Measurements from ENCODE around the gene DGCR2. TPM values are rescaled to one million over a fixed set of nuclear protein-coding genes. Genes with fewer than 3 reads are reported as not detected.
A peak's percentile ranks its signal among the peaks of the same experiment; 100 is the strongest.

Gene DGCR2
- total RNA-seq, 1 experiment from 2014 or later = 41.1 TPM

- BruUV-seq (replicated peaks) = no TSS peak
- DNase-seq (ENCODE audit: low spot score) = no peak
- CTCF ChIA-PET = no interaction called here
Measured at GRCh38 chr22:19090183-19090582, 32.0 kb downstream of the DGCR2 start.

GRCh38 chr22:19088866-19089595 is 33.2 kb downstream of the DGCR2 start:
- peaks cover 14% of the 10 kb centered on the region for H3K4me1 ChIP-seq (ENCODE audit: insufficient read depth, low read length, poor library complexity, severe bottlenecking)
- no peaks in the 10 kb centered on the region for H3K36me3 ChIP-seq (ENCODE audit: insufficient read depth, low read length, poor library complexity, severe bottlenecking)
- no peaks in the 10 kb centered on the region for H3K9me3 ChIP-seq (ENCODE audit: low read depth, low read length, poor library complexity, severe bottlenecking)
- no peak overlapping the region for H3K4me3 ChIP-seq (ENCODE audit: low read depth, low read length, poor library complexity, severe bottlenecking)
- no peak overlapping the region for H3K27ac ChIP-seq (ENCODE audit: low read depth, low read length, poor library complexity, severe bottlenecking)
- CTCF ChIA-PET = no interaction called here
- TF ChIP-seq CTCF (conservative IDR thresholded peaks at IDR 0.05; ENCODE audit: low read depth, low read length) (no peak), EZH2 (IDR thresholded peaks at IDR 0.05; ENCODE audit: borderline replicate concordance, low read depth, low read length, poor library complexity, severe bottlenecking) (no peak)
- H3K27me3 ChIP-seq (replicated peaks; ENCODE audit: insufficient read depth, low read depth, low read length, poor library complexity) = no peaks in the 10 kb centered on the region
- intact Hi-C loops (cut with micrococcal nuclease; ENCODE audit: unreplicated experiment) = no loop called here
- BruUV-seq (replicated peaks) = no TSS peak
- DNase-seq (ENCODE audit: low spot score) = no peak
- POLR2A ChIA-PET (ENCODE audit: low non-redundant PET) = no interaction called here

More at GRCh38 chr22:19090183-19090582, 32.0 kb downstream of the DGCR2 start:
- H3K4me3 ChIP-seq (ENCODE audit: low read depth, low read length, poor library complexity, severe bottlenecking) = no peak overlapping the region
- intact Hi-C loops (cut with micrococcal nuclease; ENCODE audit: unreplicated experiment) = no loop called here
- POLR2A ChIA-PET (ENCODE audit: low non-redundant PET) = no interaction called here
- H3K27me3 ChIP-seq (replicated peaks; ENCODE audit: insufficient read depth, low read depth, low read length, poor library complexity) = no peaks in the 10 kb centered on the region
- no peaks in the 10 kb centered on the region for H3K9me3 ChIP-seq (ENCODE audit: low read depth, low read length, poor library complexity, severe bottlenecking)
- H3K36me3 ChIP-seq (ENCODE audit: insufficient read depth, low read length, poor library complexity, severe bottlenecking) = no peaks in the 10 kb centered on the region
- no peak overlapping the region for H3K27ac ChIP-seq (ENCODE audit: low read depth, low read length, poor library complexity, severe bottlenecking)
- no peak for TF ChIP-seq CTCF (conservative IDR thresholded peaks at IDR 0.05; ENCODE audit: low read depth, low read length)
- no peak for TF ChIP-seq EZH2 (IDR thresholded peaks at IDR 0.05; ENCODE audit: borderline replicate concordance, low read depth, low read length, poor library complexity, severe bottlenecking)
- peaks cover 14% of the 10 kb centered on the region for H3K4me1 ChIP-seq (ENCODE audit: insufficient read depth, low read length, poor library complexity, severe bottlenecking)

- POLR2A ChIA-PET (ENCODE audit: low non-redundant PET) = no interaction called here
- H3K27me3 ChIP-seq (replicated peaks; ENCODE audit: insufficient read depth, low read depth, low read length, poor library complexity) = no peaks in the 10 kb centered on the region
- H3K4me3 ChIP-seq (ENCODE audit: low read depth, low read length, poor library complexity, severe bottlenecking) = no peak overlapping the region
- H3K27ac ChIP-seq (ENCODE audit: low read depth, low read length, poor library complexity, severe bottlenecking) = no peak overlapping the region
- peaks cover 14% of the 10 kb centered on the region for H3K4me1 ChIP-seq (ENCODE audit: insufficient read depth, low read length, poor library complexity, severe bottlenecking)
- CTCF ChIA-PET = no interaction called here
- no peak for TF ChIP-seq EZH2 (IDR thresholded peaks at IDR 0.05; ENCODE audit: borderline replicate concordance, low read depth, low read length, poor library complexity, severe bottlenecking)
- BruUV-seq (replicated peaks) = no TSS peak
- intact Hi-C loops (cut with micrococcal nuclease; ENCODE audit: unreplicated experiment) = no loop called here
- no peak for DNase-seq (ENCODE audit: low spot score)
- no peaks in the 10 kb centered on the region for H3K36me3 ChIP-seq (ENCODE audit: insufficient read depth, low read length, poor library complexity, severe bottlenecking)
- H3K9me3 ChIP-seq (ENCODE audit: low read depth, low read length, poor library complexity, severe bottlenecking) = no peaks in the 10 kb centered on the region
Measured at GRCh38 chr22:19086896-19087295, 35.3 kb downstream of the DGCR2 start.

- no TSS peak for BruUV-seq (replicated peaks)
- TF ChIP-seq EZH2 (IDR thresholded peaks at IDR 0.05; ENCODE audit: borderline replicate concordance, low read depth, low read length, poor library complexity, severe bottlenecking) (no peak), CTCF (conservative IDR thresholded peaks at IDR 0.05; ENCODE audit: low read depth, low read length) (no peak)
- peaks cover 14% of the 10 kb centered on the region for H3K4me1 ChIP-seq (ENCODE audit: insufficient read depth, low read length, poor library complexity, severe bottlenecking)
- peak overlapping the region; percentile 42 for H3K27ac ChIP-seq (ENCODE audit: low read depth, low read length, poor library complexity, severe bottlenecking)
- DNase-seq (ENCODE audit: low spot score) = no peak
- no peaks in the 10 kb centered on the region for H3K27me3 ChIP-seq (replicated peaks; ENCODE audit: insufficient read depth, low read depth, low read length, poor library complexity)
- CTCF ChIA-PET = no interaction called here
- POLR2A ChIA-PET (ENCODE audit: low non-redundant PET) = no interaction called here
- no peaks in the 10 kb centered on the region for H3K9me3 ChIP-seq (ENCODE audit: low read depth, low read length, poor library complexity, severe bottlenecking)
- intact Hi-C loops (cut with micrococcal nuclease; ENCODE audit: unreplicated experiment) = no loop called here
- H3K4me3 ChIP-seq (ENCODE audit: low read depth, low read length, poor library complexity, severe bottlenecking) = no peak overlapping the region
- peaks cover 2% of the 10 kb centered on the region for H3K36me3 ChIP-seq (ENCODE audit: insufficient read depth, low read length, poor library complexity, severe bottlenecking)
Measured at GRCh38 chr22:19086417-19086816, 35.8 kb downstream of the DGCR2 start.
